ENCODE data around the gene CCNL1.

- TF ChIP-seq, protein P1, sequence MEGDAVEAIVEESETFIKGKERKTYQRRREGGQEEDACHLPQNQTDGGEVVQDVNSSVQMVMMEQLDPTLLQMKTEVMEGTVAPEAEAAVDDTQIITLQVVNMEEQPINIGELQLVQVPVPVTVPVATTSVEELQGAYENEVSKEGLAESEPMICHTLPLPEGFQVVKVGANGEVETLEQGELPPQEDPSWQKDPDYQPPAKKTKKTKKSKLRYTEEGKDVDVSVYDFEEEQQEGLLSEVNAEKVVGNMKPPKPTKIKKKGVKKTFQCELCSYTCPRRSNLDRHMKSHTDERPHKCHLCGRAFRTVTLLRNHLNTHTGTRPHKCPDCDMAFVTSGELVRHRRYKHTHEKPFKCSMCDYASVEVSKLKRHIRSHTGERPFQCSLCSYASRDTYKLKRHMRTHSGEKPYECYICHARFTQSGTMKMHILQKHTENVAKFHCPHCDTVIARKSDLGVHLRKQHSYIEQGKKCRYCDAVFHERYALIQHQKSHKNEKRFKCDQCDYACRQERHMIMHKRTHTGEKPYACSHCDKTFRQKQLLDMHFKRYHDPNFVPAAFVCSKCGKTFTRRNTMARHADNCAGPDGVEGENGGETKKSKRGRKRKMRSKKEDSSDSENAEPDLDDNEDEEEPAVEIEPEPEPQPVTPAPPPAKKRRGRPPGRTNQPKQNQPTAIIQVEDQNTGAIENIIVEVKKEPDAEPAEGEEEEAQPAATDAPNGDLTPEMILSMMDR (conservative IDR thresholded peaks at IDR 0.05; ENCODE audit: low read length): no peak
- TF ChIP-seq EZH2phosphoT487 (IDR thresholded peaks at IDR 0.05; ENCODE audit: borderline replicate concordance): no peak
Observed at GRCh38 chr3:157110761-157111278, 49.1 kb downstream of the CCNL1 start.

All from Loucy (cell line).